ENCODE data around the gene ZMYND19. TPM values are rescaled to one million over a fixed set of nuclear protein-coding genes. Genes with fewer than 3 reads are reported as not detected.

ZMYND19 gene
- total and polyA plus RNA-seq, 2 donors (not counting 3 experiments of a cell fraction or from before 2014, with no cell fraction given): 22.8 to 32.6 TPM

GRCh38 chr9:137615387-137615871, 25.1 kb upstream of the ZMYND19 start:
- H3K9ac ChIP-seq (replicated peaks; ENCODE audit: extremely low read depth, insufficient read depth, low read length): no peak overlapping the region
- H3K4me1 ChIP-seq (ENCODE audit: control insufficient read depth, extremely low read depth, insufficient read depth, low read length): peaks cover 21% of the 10 kb centered on the region
- FAIRE-seq (no peak), DNase-seq (ENCODE audit: low read depth, low spot score) (no peak)
- no peaks in the 10 kb centered on the region for H4K20me1 ChIP-seq (replicated peaks; ENCODE audit: control insufficient read depth, extremely low read depth, insufficient read depth, low read length)
- H3K4me2 ChIP-seq (ENCODE audit: insufficient read depth, low read length): no peak overlapping the region
- no peaks in the 10 kb centered on the region for H3K9me3 ChIP-seq (replicated peaks; ENCODE audit: control insufficient read depth, insufficient read depth, low read length)
- H3K4me3 ChIP-seq (replicated peaks in 1 of 3; ENCODE audit: insufficient read depth in 1 of 3, low read depth in 1 of 3, low read length in 3 of 3): no peak overlapping the region
- H3K79me2 ChIP-seq (ENCODE audit: control insufficient read depth, insufficient read depth, low read length): peaks cover 28% of the 10 kb centered on the region
- no peaks in the 10 kb centered on the region for H3K27me3 ChIP-seq (ENCODE audit: control insufficient read depth in 2 of 2, insufficient read depth in 2 of 2, low read length in 2 of 2)
- ChIA-PET CTCF (no interaction called here), POLR2A (no interaction called here)
- no peak overlapping the region for H2AFZ ChIP-seq (ENCODE audit: low read depth, low read length)
- H3K27ac ChIP-seq (ENCODE audit: insufficient read depth, low read depth, low read length): no peak overlapping the region
- H3K36me3 ChIP-seq (ENCODE audit: control insufficient read depth in 2 of 2, extremely low read depth in 1 of 2, insufficient read depth in 2 of 2, low read length in 2 of 2): peaks cover 0 to 13% of the 10 kb centered on the region in 2 experiments
- H3K9me1 ChIP-seq (replicated peaks; ENCODE audit: control insufficient read depth, extremely low read depth, insufficient read depth, low read length): no peaks in the 10 kb centered on the region
- BruUV-seq (replicated peaks): no TSS peak
- intact Hi-C loops (cut with micrococcal nuclease): no loop called here
- TF ChIP-seq MYC (IDR thresholded peaks at IDR 0.05; ENCODE audit: low read depth, low read length) (no peak), POLR2A (IDR thresholded peaks at IDR 0.05; ENCODE audit: low read depth, low read length) (no peak), JUN (IDR thresholded peaks at IDR 0.05; ENCODE audit: borderline replicate concordance, insufficient read depth, insufficient read length, low read depth) (no peak), GATA2 (IDR thresholded peaks at IDR 0.05; ENCODE audit: insufficient read depth, insufficient read length, low read depth, low read length) (no peak), POLR2AphosphoS5 (IDR thresholded peaks at IDR 0.05; ENCODE audit: insufficient read depth, low read depth, low read length) (no peak), EZH2 (IDR thresholded peaks at IDR 0.05; ENCODE audit: borderline replicate concordance, low read depth, low read length, severe bottlenecking) (no peak), FOS (IDR thresholded peaks at IDR 0.05; ENCODE audit: borderline replicate concordance, insufficient read depth, low read length) (no peak), MAX (IDR thresholded peaks at IDR 0.05; ENCODE audit: insufficient read depth, insufficient read length) (no peak), CTCF (IDR thresholded peaks at IDR 0.05; ENCODE audit: extremely low read depth in 1 of 2, insufficient read depth in 1 of 2, low read depth in 1 of 2, low read length in 2 of 2) (no peak)
- dilution Hi-C loops (cut with MboI; ENCODE audit: extremely low pct_ligation_motif_present, low sequenced_read_pairs): no loop called here
